Measurements from ENCODE around the gene TGM5.
A peak's percentile ranks its signal among the peaks of the same experiment; 100 is the strongest.
"Not testable (repeated sequence)": the region's sequence is repeated elsewhere in the genome, so short reads cannot be mapped to it uniquely, and the experiment has no call there.

TGM5 gene

DNA sequence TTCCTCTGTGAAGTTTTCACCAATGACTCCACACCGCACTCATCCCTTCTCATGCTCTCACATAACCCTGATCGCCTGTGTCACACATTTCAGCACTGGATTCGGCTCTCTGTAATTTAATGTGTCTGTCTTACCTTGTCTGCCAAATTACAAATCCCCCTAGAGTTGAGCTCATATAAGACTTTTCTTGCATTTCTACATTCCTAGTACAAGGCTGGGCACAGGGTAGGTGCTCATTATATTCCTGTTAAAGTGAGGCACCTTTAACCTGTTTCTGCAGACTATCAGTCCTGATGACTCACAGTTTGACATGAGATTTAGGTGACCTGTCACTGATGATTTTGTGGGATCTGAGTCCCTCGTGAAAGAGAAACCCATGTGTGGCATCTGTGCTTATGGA, 22.6 kb downstream of the TGM5 start:
- DNase-seq: no peak

DNA sequence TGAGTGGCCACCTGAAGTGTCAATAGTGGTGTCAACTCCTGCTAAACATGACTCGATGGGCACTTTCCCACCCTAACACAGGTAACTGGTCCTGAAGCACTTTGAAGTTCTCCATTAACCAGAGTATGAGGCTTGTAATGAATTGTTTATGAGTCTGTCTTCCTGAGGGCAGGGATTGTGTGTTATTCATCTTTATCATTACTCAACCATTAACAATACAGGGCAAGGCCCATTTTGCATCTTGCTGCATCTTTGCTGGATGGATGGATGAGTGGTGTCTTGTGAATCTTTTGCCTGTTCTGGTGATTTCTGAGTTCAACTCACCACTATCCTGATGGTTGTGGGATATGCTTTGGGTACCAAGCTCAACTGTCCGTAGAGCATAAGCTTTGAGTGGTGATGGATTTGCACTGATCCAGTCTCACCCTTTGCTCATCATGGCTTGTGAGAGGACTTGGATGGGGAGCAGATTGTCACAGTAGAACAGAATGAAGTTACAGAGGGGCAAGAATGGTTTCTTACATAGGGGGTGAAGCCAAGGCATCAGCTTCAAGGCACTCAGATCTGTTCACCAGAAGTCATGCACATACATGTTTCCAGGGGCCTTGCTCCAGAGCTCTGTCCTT, 23.6 kb downstream of the TGM5 start:
- DNase-seq: no peak

DNA sequence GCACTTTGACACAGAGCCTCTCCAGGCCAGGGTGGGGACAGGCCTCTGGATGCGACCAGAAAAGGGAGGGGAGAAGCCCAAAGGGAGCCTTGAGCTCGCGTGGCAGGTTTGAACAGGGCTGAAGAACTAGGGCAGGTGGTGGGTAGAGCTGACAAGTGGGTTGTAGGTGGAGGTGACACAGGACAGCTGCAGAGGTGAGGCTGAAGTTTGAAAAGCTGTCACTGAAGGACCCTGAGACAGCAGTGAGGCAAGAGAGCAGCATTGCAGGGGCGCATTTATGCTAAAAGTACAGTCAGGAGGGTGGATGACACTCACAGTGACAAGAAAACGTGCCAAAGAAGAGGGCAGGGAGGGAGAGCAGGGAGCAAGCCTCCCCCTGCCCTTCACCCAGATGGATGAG, 24.1 kb downstream of the TGM5 start:
- DNase-seq: no peak

DNA sequence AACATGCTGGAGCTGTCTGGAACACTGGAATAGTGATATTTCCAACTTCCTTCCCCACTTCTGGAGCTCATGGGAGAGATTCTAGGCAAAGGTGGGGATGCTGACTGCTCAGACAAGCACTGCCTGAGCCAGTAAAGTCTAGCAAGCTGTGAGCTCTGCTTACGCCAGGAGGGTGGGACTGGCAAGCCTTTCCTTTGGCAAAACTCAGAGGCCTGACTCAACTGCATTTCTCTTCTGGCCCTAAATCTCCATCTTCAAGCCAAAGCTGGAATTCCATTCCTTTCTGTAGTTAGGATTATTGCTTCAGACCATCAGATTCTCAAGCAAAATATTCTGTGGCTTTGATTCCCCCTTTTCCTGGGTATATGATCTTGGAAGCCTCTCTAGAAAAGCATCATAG, 25.6 kb downstream of the TGM5 start:
- no peak for DNase-seq

GRCh38 chr15:43239732-43240491, 26.8 kb downstream of the TGM5 start:
- no peak for DNase-seq

DNA sequence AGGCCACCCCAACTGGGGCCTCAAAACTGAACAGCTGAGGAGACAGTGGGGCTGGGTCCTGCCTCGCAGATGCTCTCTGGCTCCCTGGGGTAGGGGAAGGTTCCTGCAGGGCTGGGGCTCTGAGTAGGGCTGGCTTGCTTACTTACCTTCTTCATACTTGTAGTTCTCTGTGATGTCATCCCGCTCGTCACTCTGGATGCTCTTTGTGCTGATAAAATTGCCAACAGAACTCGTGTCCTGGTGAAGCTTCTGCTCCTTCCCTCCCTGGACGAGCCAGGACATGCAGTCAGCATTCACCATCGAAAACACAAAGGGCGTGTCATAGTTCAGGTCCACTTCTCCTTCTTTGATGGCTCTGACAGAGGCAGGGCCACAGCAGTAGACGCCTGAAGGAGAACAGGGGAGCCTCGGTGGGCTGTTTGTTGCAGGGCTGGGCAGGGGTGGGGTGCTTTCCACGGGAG, 28.0 kb downstream of the TGM5 start:
- no peak for DNase-seq

DNA sequence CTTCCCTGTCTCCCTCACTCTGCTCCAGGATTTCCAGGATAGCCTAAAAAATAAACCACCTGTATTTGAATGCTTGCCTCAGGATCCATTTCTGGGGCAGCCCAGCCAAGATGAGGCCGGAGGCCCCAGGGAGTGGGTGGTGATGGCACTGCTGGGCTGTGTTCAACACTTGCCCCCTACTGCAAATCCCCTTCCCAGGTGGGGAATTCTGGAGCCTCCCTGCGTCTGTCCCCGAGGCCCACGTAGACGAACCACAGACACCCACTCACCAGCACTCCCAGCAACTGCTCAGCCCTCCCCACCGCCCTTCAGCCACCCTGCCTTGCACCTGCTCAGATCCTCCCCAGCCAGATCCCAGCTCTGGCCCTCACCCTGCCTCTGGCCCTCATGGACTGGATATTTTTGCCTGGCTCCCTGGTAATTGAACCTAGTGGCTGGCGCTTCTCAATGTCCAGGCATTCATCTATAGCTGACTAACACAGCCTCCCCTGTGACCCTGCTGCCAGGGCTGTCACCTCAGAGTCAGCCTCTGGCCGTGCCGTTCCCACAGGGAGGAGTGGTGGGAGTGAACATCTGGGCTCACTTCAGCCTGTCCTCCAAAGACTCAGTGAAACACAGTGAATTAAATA, 28.8 kb downstream of the TGM5 start:
- no peak for DNase-seq

- no peak for DNase-seq
Observed at GRCh38 chr15:43235536-43235935, 31.2 kb downstream of the TGM5 start.

- DNase-seq: no peak
Observed at GRCh38 chr15:43232289-43232874, 34.3 kb downstream of the TGM5 start.

DNA sequence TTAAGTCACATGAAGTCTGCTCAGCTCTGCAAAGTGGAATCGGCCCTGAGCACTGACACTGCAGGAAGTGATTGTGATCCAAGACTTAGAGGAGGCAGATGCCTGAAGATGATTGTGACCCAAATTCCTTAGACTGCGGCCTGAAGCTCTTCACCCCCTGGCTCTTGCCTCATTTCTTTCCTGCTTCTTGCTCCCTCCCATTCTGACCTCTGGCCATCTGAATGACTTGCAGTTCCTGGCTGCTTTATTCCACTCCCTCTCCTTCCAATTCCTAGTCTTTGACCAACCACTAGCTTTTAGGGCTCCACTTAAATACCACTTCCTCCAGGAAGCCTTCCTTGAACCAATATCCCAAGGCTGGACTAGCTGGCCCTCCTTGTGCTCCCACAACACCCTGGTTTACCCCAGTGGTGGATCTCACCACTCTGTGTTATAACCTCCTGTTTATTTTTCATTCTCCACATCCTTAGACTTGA, 36.0 kb downstream of the TGM5 start:
- no peak for DNase-seq

DNA sequence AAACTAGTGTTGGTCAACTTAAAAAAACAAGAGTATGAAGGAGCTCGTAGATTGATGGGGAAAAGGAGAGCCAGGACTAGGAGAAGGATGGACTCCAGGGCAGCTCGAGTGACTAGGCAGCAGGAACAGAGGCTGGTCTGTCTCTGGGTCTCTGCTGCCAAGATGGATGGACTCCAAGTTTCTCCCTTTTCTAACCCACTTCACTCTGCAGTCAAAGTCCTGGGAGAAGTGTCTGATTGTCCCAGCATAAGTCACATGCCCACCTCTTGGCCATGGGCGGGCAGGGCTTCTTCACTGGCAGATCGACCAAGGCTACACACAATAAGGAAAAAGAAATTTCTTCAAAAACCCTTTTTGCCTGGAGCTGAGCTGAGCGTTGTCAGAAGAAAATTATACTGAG, 36.8 kb downstream of the TGM5 start:
- no peak for DNase-seq

GRCh38 chr15:43226436-43227305, 40.1 kb downstream of the TGM5 start:
- DNase-seq: no peak

GRCh38 chr15:43225950-43226255, 40.8 kb downstream of the TGM5 start:
- DNase-seq: not testable (repeated sequence)

- DNase-seq: peak; percentile 18 to 19
Observed at GRCh38 chr15:43225201-43225949, 41.4 kb downstream of the TGM5 start.

- no peak for DNase-seq
Observed at GRCh38 chr15:43221422-43221821, 45.3 kb downstream of the TGM5 start.

GRCh38 chr15:43220991-43221403, 45.7 kb downstream of the TGM5 start, which contains the start of gene EPB42:
Gene EPB42 (minus strand): TSS chr15:43221018. CDS start chr15:43220825, 193 bp downstream.
- no peak for DNase-seq

GRCh38 chr15:43219929-43220928, 46.5 kb downstream of the TGM5 start:
- DNase-seq: no peak

- DNase-seq: no peak
Observed at GRCh38 chr15:43218908-43219706, 47.6 kb downstream of the TGM5 start.

GRCh38 chr15:43215961-43216360, 50.8 kb downstream of the TGM5 start:
- no peak for DNase-seq

Data from stimulated activated CD4-positive, alpha-beta T cell treated with anti-CD3 and anti-CD28 coated beads, Interleukin-4, amount 100 ng/mL, for 4 hours (primary cell).